Endothelial cell (in vitro differentiated cells): ENCODE data around the gene TMEM175. TPM values are rescaled to one million over a fixed set of nuclear protein-coding genes. Genes with fewer than 3 reads are reported as not detected.

ENCODE experiments used
- DNase-seq: peaks from one replicate; pipeline ENCODE4 v3.0.0; 2021; ENCODE audit warnings: low spot score
- H3K27ac Mint-ChIP-seq: one replicate; pipeline ENCODE4 v1.8.0; 2021; ENCODE audit warnings: mixed read lengths, inconsistent platforms; ENCODE audit not compliant: unreplicated experiment
- H3K27me3 Mint-ChIP-seq: one replicate; pipeline ENCODE4 v1.8.0; 2021; ENCODE audit warnings: mild to moderate bottlenecking, moderate library complexity, mixed read lengths, inconsistent platforms; ENCODE audit not compliant: unreplicated experiment
- H3K36me3 Mint-ChIP-seq: one replicate; pipeline ENCODE4 v1.8.0; 2021; ENCODE audit warnings: mild to moderate bottlenecking, low read depth, mixed read lengths, inconsistent platforms; ENCODE audit not compliant: unreplicated experiment
- H3K4me1 Mint-ChIP-seq: one replicate; pipeline ENCODE4 v1.8.0; 2021; ENCODE audit warnings: mild to moderate bottlenecking, mixed read lengths, inconsistent platforms; ENCODE audit not compliant: unreplicated experiment
- H3K4me3 Mint-ChIP-seq: one replicate; pipeline ENCODE4 v1.8.0; 2021; ENCODE audit warnings: mild to moderate bottlenecking, mixed read lengths, inconsistent platforms; ENCODE audit not compliant: unreplicated experiment
- H3K9me3 Mint-ChIP-seq: one replicate; pipeline ENCODE4 v1.8.0; 2021; ENCODE audit warnings: mixed read lengths, inconsistent platforms; ENCODE audit not compliant: unreplicated experiment
- CTCF ChIP-seq: fragments of 200-600 bp; sonication (generic); IDR thresholded peaks from one replicate; pipeline ENCODE4 v1.5.0; 2021; ENCODE audit warnings: antibody characterized with exemption; ENCODE audit not compliant: unreplicated experiment
- total RNA-seq: library from RNA; stranded (reverse); fragmentation: NEBNext Ultra II Directional; extraction: Animal tissue kit (Norgen Biotek cat#: 25700); gene quantifications from one replicate; pipeline ENCODE4 v1.2.1, GENCODE V29; 2021; ENCODE audit not compliant: unreplicated experiment

Gene TMEM175
- total RNA-seq, 1 donor from 2014 or later = 31.4 TPM

- no peak for DNase-seq
- H3K9me3 Mint-ChIP-seq = no peaks in the 10 kb centered on the region
Observed at GRCh38 chr4:988726-989721, 56.8 kb downstream of the TMEM175 start.

GRCh38 chr4:989722-990471 lies 57.6 kb downstream of the TMEM175 start:
- no peak for DNase-seq
- no peak overlapping the region for H3K4me3 Mint-ChIP-seq
- H3K9me3 Mint-ChIP-seq = no peaks in the 10 kb centered on the region
- no peak overlapping the region for H3K27ac Mint-ChIP-seq
- no peak for TF ChIP-seq CTCF
- H3K36me3 Mint-ChIP-seq = no peaks in the 10 kb centered on the region
- peaks cover 7% of the 10 kb centered on the region for H3K4me1 Mint-ChIP-seq
- H3K27me3 Mint-ChIP-seq = peaks cover 6% of the 10 kb centered on the region

More at GRCh38 chr4:988726-989721, 56.8 kb downstream of the TMEM175 start:
- Mint-ChIP-seq H3K4me1 (peaks cover 7% of the 10 kb centered on the region), H3K36me3 (no peaks in the 10 kb centered on the region), H3K4me3 (no peak overlapping the region), H3K27me3 (peaks cover 6% of the 10 kb centered on the region), H3K27ac (no peak overlapping the region)
- TF ChIP-seq CTCF = no peak

- no peaks in the 10 kb centered on the region for H3K36me3 Mint-ChIP-seq
- TF ChIP-seq CTCF = no peak
- H3K4me1 Mint-ChIP-seq = peaks cover 2% of the 10 kb centered on the region
- no peak for DNase-seq
- H3K4me3 Mint-ChIP-seq = no peak overlapping the region
- H3K9me3 Mint-ChIP-seq = no peaks in the 10 kb centered on the region
- H3K27me3 Mint-ChIP-seq = peaks cover 9% of the 10 kb centered on the region
- no peak overlapping the region for H3K27ac Mint-ChIP-seq
Observed at GRCh38 chr4:990746-991367, 58.6 kb downstream of the TMEM175 start.

- Mint-ChIP-seq H3K9me3 (no peaks in the 10 kb centered on the region), H3K27me3 (peaks cover 6% of the 10 kb centered on the region), H3K27ac (no peak overlapping the region), H3K36me3 (no peaks in the 10 kb centered on the region), H3K4me1 (no peaks in the 10 kb centered on the region), H3K4me3 (no peak overlapping the region)
- TF ChIP-seq CTCF = no peak
- DNase-seq = no peak
Observed at GRCh38 chr4:991451-992296, 59.4 kb downstream of the TMEM175 start.
